Trophoblast cell (in vitro differentiated cells and primary cell): ENCODE results near the gene C19orf85.

Experiments used
- DNase-seq, 2 donors: peaks; one replicate each; pipeline ENCODE4 v3.0.0-alpha.2; 2016
- H2AFZ ChIP-seq: 2 replicates; pipeline ENCODE4 v1.6.1; 2013; ENCODE audit warnings: low read length, moderate library complexity, mild to moderate bottlenecking; ENCODE audit not compliant: insufficient read depth, poor library complexity
- H2AK5ac ChIP-seq: 2 replicates; pipeline ENCODE4 v1.6.1; 2013; ENCODE audit warnings: mild to moderate bottlenecking, low read length
- H2BK120ac ChIP-seq: 2 replicates; pipeline ENCODE4 v1.6.1; 2013; ENCODE audit warnings: low read length, mild to moderate bottlenecking, moderate library complexity; ENCODE audit not compliant: insufficient read depth, poor library complexity
- H2BK12ac ChIP-seq: 2 replicates; pipeline ENCODE4 v1.6.1; 2013; ENCODE audit warnings: mild to moderate bottlenecking, low read length, moderate library complexity
- H2BK5ac ChIP-seq: 2 replicates; pipeline ENCODE4 v1.6.1; 2013; ENCODE audit warnings: low read length, low read depth, moderate library complexity, mild to moderate bottlenecking; ENCODE audit not compliant: poor library complexity
- H3K14ac ChIP-seq: 2 replicates; pipeline ENCODE4 v1.6.1; 2013; ENCODE audit warnings: mild to moderate bottlenecking, low read length
- H3K18ac ChIP-seq: 2 replicates; pipeline ENCODE4 v1.6.1; 2013; ENCODE audit warnings: mild to moderate bottlenecking, low read length
- H3K23ac ChIP-seq: 2 replicates; pipeline ENCODE4 v1.6.1; 2013; ENCODE audit warnings: low read length
- H3K27ac ChIP-seq: 2 replicates; pipeline ENCODE4 v1.5.1; 2013; ENCODE audit warnings: low read depth, mild to moderate bottlenecking, inconsistent platforms, low read length, moderate library complexity
- H3K27me3 ChIP-seq: 2 replicates; pipeline ENCODE4 v1.6.1; 2013; ENCODE audit warnings: inconsistent platforms, mild to moderate bottlenecking, low read length, moderate library complexity; ENCODE audit not compliant: insufficient read depth
- H3K36me3 ChIP-seq, 2 experiments: 1 replicate in 1 of 2; 2 replicates in 1 of 2; pipeline ENCODE4 v1.6.1; 2013; ENCODE audit warnings: low read length in 2 of 2, mild to moderate bottlenecking in 2 of 2, moderate library complexity in 1 of 2; ENCODE audit not compliant: insufficient read depth in 2 of 2, control insufficient read depth in 1 of 2
- H3K4ac ChIP-seq: 2 replicates; pipeline ENCODE4 v1.6.1; 2013; ENCODE audit warnings: low read depth, mild to moderate bottlenecking, low read length, moderate library complexity
- H3K4me1 ChIP-seq, 2 experiments: 1 replicate in 1 of 2; 2 replicates in 1 of 2; pipeline ENCODE4 v1.6.1; 2013; ENCODE audit warnings: low read length in 2 of 2, mild to moderate bottlenecking in 2 of 2, moderate library complexity in 1 of 2; ENCODE audit not compliant: insufficient read depth in 2 of 2, control insufficient read depth in 1 of 2
- H3K4me2 ChIP-seq: 2 replicates; pipeline ENCODE4 v1.6.1; 2013; ENCODE audit warnings: inconsistent platforms, mild to moderate bottlenecking, low read length, moderate library complexity
- H3K4me3 ChIP-seq: 2 replicates; pipeline ENCODE4 v1.5.1; 2013; ENCODE audit warnings: mild to moderate bottlenecking, low read depth, low read length, inconsistent platforms
- H3K79me1 ChIP-seq: one replicate; pipeline ENCODE4 v1.6.1; 2013; ENCODE audit warnings: low read length
- H3K79me2 ChIP-seq: 2 replicates; pipeline ENCODE4 v1.6.1; 2013; ENCODE audit warnings: low read length, mild to moderate bottlenecking; ENCODE audit not compliant: control insufficient read depth, insufficient read depth, poor library complexity
- H3K9ac ChIP-seq: 2 replicates; pipeline ENCODE4 v1.6.1; 2013; ENCODE audit warnings: mild to moderate bottlenecking, low read length
- H3K9me3 ChIP-seq: 2 replicates; pipeline ENCODE4 v1.6.1; 2013; ENCODE audit warnings: low read depth, mild to moderate bottlenecking, control low read depth, inconsistent platforms, low read length; ENCODE audit not compliant: insufficient read depth
- H4K12ac ChIP-seq: 2 replicates; pipeline ENCODE4 v1.6.1; 2013; ENCODE audit warnings: low read depth, mild to moderate bottlenecking, low read length, moderate library complexity
- H4K8ac ChIP-seq: 2 replicates; pipeline ENCODE4 v1.6.1; 2013; ENCODE audit warnings: low read depth, mild to moderate bottlenecking, low read length, moderate library complexity
- H4K91ac ChIP-seq: one replicate; pipeline ENCODE4 v1.6.1; 2013; ENCODE audit warnings: low read depth, mild to moderate bottlenecking, low read length, moderate library complexity
- WGBS: extraction: QIAGEN DNeasy Blood & Tissue Kit; methylation state at CpG from one replicate; pipeline ENCODE4 v1.1.7; 2013; ENCODE audit warnings: missing lambda C conversion rate; ENCODE audit not compliant: insufficient read length, insufficient coverage; ENCODE audit errors: extremely low coverage; 5-methylcytosine and 5-hydroxymethylcytosine counted together

The C19orf85 gene

DNA sequence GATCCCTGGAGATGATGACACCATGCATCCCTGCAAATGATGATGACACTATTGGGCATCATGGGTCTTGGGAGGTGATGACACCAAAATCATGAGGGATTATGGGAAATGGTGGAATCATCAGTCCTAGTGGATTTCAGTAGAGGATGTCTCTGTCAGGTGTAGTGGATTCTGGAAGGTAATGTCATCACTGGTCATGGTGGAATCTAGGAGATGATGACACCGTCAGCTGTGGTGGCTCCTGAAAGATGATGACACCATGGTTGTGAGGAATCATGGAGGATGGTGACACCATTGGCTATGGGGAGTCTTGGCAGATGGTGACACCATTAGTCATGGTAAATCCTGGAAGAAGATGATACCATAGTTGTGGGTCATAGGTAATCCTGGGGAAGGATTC, 33.4 kb downstream of the C19orf85 start:
- Histone ChIP-seq H3K14ac (no peak overlapping the region), H3K18ac (no peak overlapping the region), H3K4me2 (no peak overlapping the region), H3K4me3 (no peak overlapping the region), H3K27me3 (no peaks in the 10 kb centered on the region), H3K4ac (no peak overlapping the region), H3K36me3 (no peaks in the 10 kb centered on the region), H3K9ac (no peak overlapping the region), H3K27ac (no peak overlapping the region), H2AFZ (no peak overlapping the region), H3K79me1 (no peaks in the 10 kb centered on the region), H3K4me1 (no peaks in the 10 kb centered on the region), H2BK5ac (no peak overlapping the region), H2BK120ac (no peak overlapping the region), H4K12ac (no peak overlapping the region), H2AK5ac (no peak overlapping the region), H3K9me3 (peaks cover 24% of the 10 kb centered on the region), H3K79me2 (no peaks in the 10 kb centered on the region), H3K23ac (no peak overlapping the region), H4K8ac (no peak overlapping the region), H4K91ac (no peak overlapping the region), H2BK12ac (no peak overlapping the region)
- DNase-seq, result no peak
- WGBS, result no CpG with 5 or more reads among the region's 1 CpG

DNA sequence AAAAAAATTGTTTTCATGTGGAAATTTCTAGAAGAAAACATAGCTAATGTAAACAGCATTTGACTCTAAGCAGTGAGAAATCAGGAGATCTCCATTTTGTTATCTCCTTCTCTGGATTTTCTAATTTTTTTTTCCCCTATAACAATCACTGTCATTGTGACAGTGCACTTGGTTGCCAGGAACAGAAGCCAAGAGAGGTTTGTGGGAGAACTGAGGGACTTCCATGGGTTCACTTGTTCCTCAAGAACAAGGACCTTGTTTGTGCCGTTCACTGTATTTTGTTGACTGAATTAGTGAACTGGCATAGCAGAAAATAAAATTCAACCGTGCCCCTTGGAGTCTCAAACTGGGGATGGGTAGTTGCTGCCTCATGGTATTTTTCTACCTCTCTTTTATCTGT, 38.5 kb downstream of the C19orf85 start:
- no peak overlapping the region for H3K4me2 ChIP-seq
- no peak overlapping the region for H3K18ac ChIP-seq
- no peak overlapping the region for H4K8ac ChIP-seq
- no peak for DNase-seq
- no peak overlapping the region for H3K23ac ChIP-seq
- H3K36me3 ChIP-seq, result no peaks in the 10 kb centered on the region
- H2AFZ ChIP-seq, result no peak overlapping the region
- H3K4ac ChIP-seq, result no peak overlapping the region
- H2BK120ac ChIP-seq, result no peak overlapping the region
- no peaks in the 10 kb centered on the region for H3K4me1 ChIP-seq
- H3K79me2 ChIP-seq, result no peaks in the 10 kb centered on the region
- no peak overlapping the region for H4K12ac ChIP-seq
- no peak overlapping the region for H3K27ac ChIP-seq
- no peaks in the 10 kb centered on the region for H3K27me3 ChIP-seq
- no peak overlapping the region for H3K9ac ChIP-seq
- H3K14ac ChIP-seq, result no peak overlapping the region
- no peak overlapping the region for H3K4me3 ChIP-seq
- no peak overlapping the region for H4K91ac ChIP-seq
- no peak overlapping the region for H2BK12ac ChIP-seq
- H3K9me3 ChIP-seq, result peaks cover 11% of the 10 kb centered on the region
- H2BK5ac ChIP-seq, result no peak overlapping the region
- WGBS, result no CpG with 5 or more reads among the region's 2 CpGs
- no peaks in the 10 kb centered on the region for H3K79me1 ChIP-seq
- H2AK5ac ChIP-seq, result no peak overlapping the region

DNA sequence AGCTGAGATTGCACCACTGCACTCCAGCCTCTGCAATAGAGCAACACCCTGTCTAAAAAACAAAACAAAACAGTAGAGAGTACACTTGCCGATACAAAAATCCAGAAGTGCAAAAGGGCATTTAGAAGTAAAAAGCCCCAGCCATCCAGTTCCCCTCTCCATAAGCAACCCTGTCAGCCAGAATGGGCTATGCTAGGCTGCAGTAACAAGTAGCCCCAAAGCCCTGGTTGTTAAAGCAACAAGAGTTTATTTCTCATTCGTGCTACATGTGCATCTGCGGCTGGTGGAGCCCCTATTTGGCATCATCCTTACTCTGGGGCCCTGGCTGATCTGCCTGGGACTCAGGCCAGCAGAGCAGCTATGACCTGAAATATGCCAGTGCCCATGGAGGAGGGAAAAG, 40.0 kb downstream of the C19orf85 start:
- Histone ChIP-seq H4K8ac (no peak overlapping the region), H3K14ac (no peak overlapping the region), H3K23ac (peak overlapping the region; percentile 5), H2AK5ac (no peak overlapping the region), H2AFZ (no peak overlapping the region), H3K27me3 (no peaks in the 10 kb centered on the region), H3K27ac (no peak overlapping the region), H3K79me1 (no peaks in the 10 kb centered on the region), H2BK12ac (no peak overlapping the region), H2BK5ac (no peak overlapping the region), H3K36me3 (no peaks in the 10 kb centered on the region), H3K79me2 (no peaks in the 10 kb centered on the region), H3K4me2 (no peak overlapping the region), H3K9me3 (peaks cover 2% of the 10 kb centered on the region), H4K12ac (no peak overlapping the region), H3K4ac (no peak overlapping the region), H3K18ac (no peak overlapping the region), H2BK120ac (no peak overlapping the region), H3K4me1 (no peaks in the 10 kb centered on the region), H3K4me3 (no peak overlapping the region), H3K9ac (no peak overlapping the region), H4K91ac (no peak overlapping the region)
- no CpG with 5 or more reads among the region's 3 CpGs for WGBS
- no peak for DNase-seq

DNA sequence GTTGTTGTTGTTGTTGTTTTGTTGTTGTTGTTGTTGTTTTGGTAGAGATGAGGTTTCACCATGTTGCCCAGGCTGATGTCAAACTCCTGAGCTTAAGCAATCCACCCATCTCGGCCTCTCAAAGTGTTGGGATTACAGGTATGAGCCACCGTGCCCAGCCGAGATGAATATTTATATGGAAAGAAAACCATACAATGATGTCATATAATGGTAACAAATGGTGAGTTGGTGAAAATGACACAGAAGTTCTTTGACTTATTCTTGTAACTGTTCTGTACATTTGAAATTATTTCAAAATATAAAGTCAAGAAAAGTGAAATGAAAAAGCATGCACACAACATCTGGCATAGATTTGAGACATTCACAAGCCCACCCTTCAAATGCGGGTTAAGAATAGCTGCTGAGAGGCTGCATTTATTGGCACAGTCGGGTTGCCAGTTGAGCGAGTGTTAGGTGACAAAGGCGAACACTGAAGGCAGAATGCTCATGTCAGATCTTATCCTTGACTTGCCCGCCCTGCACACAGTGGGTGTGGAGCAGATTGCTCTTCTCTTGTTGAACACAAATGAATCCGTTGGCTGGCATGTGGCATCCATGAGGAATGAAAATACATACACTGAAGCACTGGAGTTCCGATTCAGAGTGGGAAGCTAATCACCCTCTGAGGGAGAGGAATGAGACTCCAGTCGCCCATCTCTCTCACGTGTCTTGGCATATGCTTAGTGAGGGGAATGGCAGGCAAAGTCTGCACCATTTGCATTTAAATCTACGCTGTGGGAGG, 41.1 kb downstream of the C19orf85 start:
- Histone ChIP-seq H4K12ac (no peak overlapping the region), H3K79me2 (no peaks in the 10 kb centered on the region), H3K27ac (no peak overlapping the region), H4K91ac (no peak overlapping the region), H4K8ac (no peak overlapping the region), H3K27me3 (no peaks in the 10 kb centered on the region), H3K4me3 (no peak overlapping the region), H2BK120ac (no peak overlapping the region), H3K18ac (no peak overlapping the region), H2BK5ac (no peak overlapping the region), H3K36me3 (no peaks in the 10 kb centered on the region), H3K9ac (no peak overlapping the region), H3K23ac (no peak overlapping the region), H3K79me1 (no peaks in the 10 kb centered on the region), H2BK12ac (no peak overlapping the region), H2AFZ (no peak overlapping the region), H3K4me2 (no peak overlapping the region), H3K9me3 (peaks cover 2% of the 10 kb centered on the region), H3K4me1 (no peaks in the 10 kb centered on the region), H2AK5ac (no peak overlapping the region), H3K4ac (no peak overlapping the region), H3K14ac (no peak overlapping the region)
- WGBS, result no CpG with 5 or more reads among the region's 13 CpGs
- no peak for DNase-seq
